ENCODE measurements around the gene LGR6. TPM values are rescaled to one million over a fixed set of nuclear protein-coding genes. Genes with fewer than 3 reads are reported as not detected.
"Not testable (repeated sequence)": the region's sequence is repeated elsewhere in the genome, so short reads cannot be mapped to it uniquely, and the experiment has no call there.

LGR6 gene
- total RNA-seq, 1 experiment from 2014 or later: 0.26 TPM

GRCh38 chr1:202237052-202237451 lies 43.5 kb downstream of the LGR6 start:
- no peak overlapping the region for H3K9ac ChIP-seq (ENCODE audit: low read length)

GRCh38 chr1:202238914-202239313 lies 45.3 kb downstream of the LGR6 start:
- TF ChIP-seq EZH2phosphoT487 (IDR thresholded peaks at IDR 0.05; ENCODE audit: borderline replicate concordance, low read length) (no peak), EZH2 (IDR thresholded peaks at IDR 0.05; ENCODE audit: low read length, unreplicated experiment) (no peak), CTCF (conservative IDR thresholded peaks at IDR 0.05; ENCODE audit: low read depth, low read length) (no peak)
- H3K36me3 ChIP-seq (ENCODE audit: low read depth, low read length): no peaks in the 10 kb centered on the region
- BruUV-seq (replicated peaks): no TSS peak
- intact Hi-C loops (cut with micrococcal nuclease): no loop called here
- H3F3A ChIP-seq (ENCODE audit: low read length, unreplicated experiment): no peaks in the 10 kb centered on the region
- H3K27ac ChIP-seq (ENCODE audit: low read length): no peak overlapping the region
- ATAC-seq (no peak), DNase-seq (no peak)
- H3K27me3 ChIP-seq (ENCODE audit: low read length): no peaks in the 10 kb centered on the region
- CTCF ChIA-PET: interaction anchor here (0.6 kb wide), 1 partner anchor 12 kb away, joined by 12 read pairs; no protein-coding TSS in a partner anchor
- H2AFZ ChIP-seq (ENCODE audit: low read length): no peak overlapping the region
- H3K4me3 ChIP-seq (ENCODE audit: low read length): no peak overlapping the region
- H3K9me3 ChIP-seq (ENCODE audit: low read length): no peaks in the 10 kb centered on the region
- no peaks in the 10 kb centered on the region for H3K9me2 ChIP-seq (replicated peaks; ENCODE audit: low read length)
- POLR2A ChIA-PET (ENCODE audit: unreplicated experiment): no interaction called here
- H4K20me1 ChIP-seq (ENCODE audit: low read length): no peaks in the 10 kb centered on the region
- peaks cover 28% of the 10 kb centered on the region for H3K4me1 ChIP-seq (ENCODE audit: insufficient read depth, low read length)
- H3K79me2 ChIP-seq (ENCODE audit: low read length): no peaks in the 10 kb centered on the region
- H3K4me2 ChIP-seq (ENCODE audit: low read length): no peak overlapping the region
- no peak overlapping the region for H3K9ac ChIP-seq (ENCODE audit: low read length)

More at GRCh38 chr1:202237052-202237451, 43.5 kb downstream of the LGR6 start:
- DNase-seq (peak; percentile 39), ATAC-seq (peak; percentile 35)
- Histone ChIP-seq H3K36me3 (ENCODE audit: low read depth, low read length) (no peaks in the 10 kb centered on the region), H2AFZ (ENCODE audit: low read length) (no peak overlapping the region), H3K27ac (ENCODE audit: low read length) (no peak overlapping the region), H3K9me2 (replicated peaks; ENCODE audit: low read length) (no peaks in the 10 kb centered on the region), H3K4me3 (ENCODE audit: low read length) (no peak overlapping the region), H3F3A (ENCODE audit: low read length, unreplicated experiment) (no peaks in the 10 kb centered on the region), H3K4me2 (ENCODE audit: low read length) (no peak overlapping the region), H3K9me3 (ENCODE audit: low read length) (no peaks in the 10 kb centered on the region), H3K79me2 (ENCODE audit: low read length) (no peaks in the 10 kb centered on the region), H3K27me3 (ENCODE audit: low read length) (no peaks in the 10 kb centered on the region), H3K4me1 (ENCODE audit: insufficient read depth, low read length) (peaks cover 27% of the 10 kb centered on the region), H4K20me1 (ENCODE audit: low read length) (no peaks in the 10 kb centered on the region)
- peak; percentile 51; the same call in 1 of the 2 replicates for TF ChIP-seq CTCF (conservative IDR thresholded peaks at IDR 0.05; ENCODE audit: low read depth, low read length)
- no peak for TF ChIP-seq EZH2 (IDR thresholded peaks at IDR 0.05; ENCODE audit: low read length, unreplicated experiment)
- CTCF ChIA-PET: no interaction called here
- BruUV-seq (replicated peaks): no TSS peak
- intact Hi-C loops (cut with micrococcal nuclease): loop anchor here (2.0 kb wide), 1 partner anchor 52 kb away; no protein-coding TSS in a partner anchor
- POLR2A ChIA-PET (ENCODE audit: unreplicated experiment): no interaction called here

GRCh38 chr1:202240226-202240625 lies 46.6 kb downstream of the LGR6 start:
- H3K36me3 ChIP-seq (ENCODE audit: low read depth, low read length); H3K9me2 ChIP-seq (replicated peaks; ENCODE audit: low read length); H3K4me3 ChIP-seq (ENCODE audit: low read length); ATAC-seq; BruUV-seq (replicated peaks); H4K20me1 ChIP-seq (ENCODE audit: low read length); POLR2A ChIA-PET (ENCODE audit: unreplicated experiment); DNase-seq; intact Hi-C loops (cut with micrococcal nuclease); H3K79me2 ChIP-seq (ENCODE audit: low read length); H3F3A ChIP-seq (ENCODE audit: low read length, unreplicated experiment); H3K27me3 ChIP-seq (ENCODE audit: low read length); H3K4me2 ChIP-seq (ENCODE audit: low read length); H3K9ac ChIP-seq (ENCODE audit: low read length); H3K9me3 ChIP-seq (ENCODE audit: low read length); H3K27ac ChIP-seq (ENCODE audit: low read length); H2AFZ ChIP-seq (ENCODE audit: low read length); CTCF ChIA-PET: not testable (repeated sequence)
- H3K4me1 ChIP-seq (ENCODE audit: insufficient read depth, low read length): peaks cover 24% of the 10 kb centered on the region

All from PC-3 (cell line).